DOHH2 (cell line): ENCODE results near the gene ZNFX1.

Source experiments
- CTCF ChIP-seq: fragments of 200-600 bp; sonication (generic); IDR thresholded peaks from one replicate; pipeline ENCODE4 v1.5.1; 2014; ENCODE audit warnings: antibody characterized with exemption, mild to moderate bottlenecking, low read depth, low read length; ENCODE audit not compliant: poor library complexity, severe bottlenecking
- EZH2phosphoT487 ChIP-seq: fragments of 200-600 bp; sonication (generic); IDR thresholded peaks from 2 replicates; pipeline ENCODE4 v1.6.1; 2017; ENCODE audit warnings: borderline replicate concordance, mild to moderate bottlenecking, antibody characterized with exemption, low read length, moderate library complexity, mixed read lengths

- TF ChIP-seq CTCF (no peak), EZH2phosphoT487 (no peak)
Observed at GRCh38 chr20:49303065-49303552, 25.3 kb upstream of the ZNFX1 start.
